ENCODE results near the gene CLTRN.

Gene CLTRN

DNA sequence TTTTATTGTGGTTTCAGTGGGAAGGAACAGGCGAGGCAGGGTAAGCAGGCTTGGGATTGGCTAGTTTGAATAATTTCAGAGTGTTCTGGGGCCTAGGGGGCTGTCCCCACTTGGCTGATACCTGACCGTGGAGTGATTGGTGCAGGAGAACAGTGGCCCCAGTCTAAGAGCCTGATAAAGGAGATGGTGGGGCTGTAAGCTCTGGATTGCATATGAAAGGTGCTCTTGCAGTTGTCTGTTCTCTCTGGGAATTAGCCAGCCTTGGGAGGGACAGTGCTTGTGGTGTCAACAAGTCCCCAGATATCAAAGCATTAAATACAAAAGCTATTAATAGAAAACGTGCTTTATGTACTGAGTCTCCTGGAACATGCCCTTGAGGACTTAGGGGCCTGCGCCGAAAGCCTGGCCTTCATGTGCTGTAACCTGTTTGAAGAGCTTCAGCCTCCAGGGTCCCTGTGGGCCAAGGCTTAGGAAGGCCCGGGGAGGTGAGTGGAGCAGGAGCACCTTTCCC is 30.4 kb upstream of the CLTRN start:
- no peak overlapping the region for H2BK15ac ChIP-seq (replicated peaks; ENCODE audit: low read depth)
- H3K79me1 ChIP-seq (ENCODE audit: low read length) = no peaks in the 10 kb centered on the region
- no peak overlapping the region for H4K8ac ChIP-seq (ENCODE audit: low read depth, low read length)
- H2BK120ac ChIP-seq (ENCODE audit: low read depth, low read length) = no peak overlapping the region
- H3K27ac ChIP-seq (ENCODE audit: low read depth, low read length) = no peak overlapping the region
- H3K18ac ChIP-seq (ENCODE audit: low read length) = no peak overlapping the region
- no peak overlapping the region for H2BK5ac ChIP-seq (ENCODE audit: low read length)
- no peaks in the 10 kb centered on the region for H3K27me3 ChIP-seq (ENCODE audit: insufficient read depth, low read length, poor library complexity)
- no peak overlapping the region for H4K5ac ChIP-seq (ENCODE audit: low read length)
- no peak overlapping the region for H3K4me3 ChIP-seq (ENCODE audit: low read length)
- no peak overlapping the region for H3K4ac ChIP-seq (ENCODE audit: low read depth, low read length)
- no peak overlapping the region for H3K23ac ChIP-seq (ENCODE audit: low read length)
- H3K4me1 ChIP-seq (ENCODE audit: control insufficient read depth, low read depth, low read length) = no peaks in the 10 kb centered on the region
- H2AK5ac ChIP-seq (ENCODE audit: low read length) = no peak overlapping the region
- no CpG with 5 or more reads among the region's 6 CpGs for WGBS (ENCODE audit: extremely low coverage, insufficient coverage, low lambda C conversion rate)
- no peak overlapping the region for H3K9ac ChIP-seq (ENCODE audit: low read length)
- H3K4me2 ChIP-seq (ENCODE audit: low read length) = no peak overlapping the region
- no peak for DNase-seq
- no peaks in the 10 kb centered on the region for H3K36me3 ChIP-seq (ENCODE audit: control insufficient read depth, insufficient read depth, low read length)
- no peaks in the 10 kb centered on the region for H3K79me2 ChIP-seq (ENCODE audit: control insufficient read depth, insufficient read depth, low read length)
- no peak overlapping the region for H3K56ac ChIP-seq (ENCODE audit: low read length)

DNA sequence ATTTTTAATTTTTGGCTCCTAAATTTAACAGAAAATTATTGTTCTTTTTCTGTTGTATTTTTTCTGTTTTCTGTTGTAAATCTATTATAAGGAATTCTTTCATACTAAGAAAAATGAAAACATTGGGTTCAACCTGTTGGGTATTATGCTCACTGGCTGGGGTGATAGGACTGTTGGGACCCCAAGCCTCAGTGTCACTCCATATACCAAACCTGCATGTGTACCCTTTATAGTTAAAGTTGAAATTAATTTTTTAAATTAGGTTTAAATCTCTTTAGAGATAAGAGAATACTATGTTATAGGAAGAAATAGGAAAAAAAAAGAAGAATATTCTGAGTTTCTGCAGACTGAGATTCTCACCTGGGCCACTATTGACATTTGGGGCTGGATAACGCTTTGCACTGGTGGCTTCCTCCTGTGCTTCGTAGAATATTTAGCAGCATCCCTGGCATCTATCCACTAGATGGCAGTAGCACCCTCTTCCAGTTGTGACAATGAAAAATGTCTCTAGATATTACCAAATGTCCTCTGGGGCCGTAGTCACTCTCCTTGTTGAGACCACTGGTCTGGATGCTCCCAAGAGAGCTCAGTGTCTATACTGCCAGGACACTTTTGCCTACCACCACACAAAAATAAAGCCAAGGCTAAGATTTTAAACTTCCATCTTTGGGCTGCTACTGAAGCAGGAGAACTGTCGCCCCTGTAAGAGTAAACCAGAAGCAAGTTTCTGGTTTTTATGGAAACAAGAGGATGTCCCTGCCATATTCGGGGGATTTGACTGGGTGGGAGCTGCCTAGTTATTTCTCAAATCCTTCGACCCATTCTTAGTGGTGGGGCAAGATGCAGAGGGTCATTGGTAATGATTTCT is 22.4 kb upstream of the CLTRN start:
- Histone ChIP-seq H4K5ac (ENCODE audit: low read length) (no peak overlapping the region), H3K4ac (ENCODE audit: low read depth, low read length) (no peak overlapping the region), H3K27ac (ENCODE audit: low read depth, low read length) (no peak overlapping the region), H3K4me3 (ENCODE audit: low read length) (no peak overlapping the region), H2AK5ac (ENCODE audit: low read length) (no peak overlapping the region), H3K27me3 (ENCODE audit: insufficient read depth, low read length, poor library complexity) (no peaks in the 10 kb centered on the region), H3K4me2 (ENCODE audit: low read length) (no peak overlapping the region), H3K79me2 (ENCODE audit: control insufficient read depth, insufficient read depth, low read length) (peaks cover 2% of the 10 kb centered on the region), H2BK120ac (ENCODE audit: low read depth, low read length) (no peak overlapping the region), H3K56ac (ENCODE audit: low read length) (peak overlapping the region; percentile 15), H2BK5ac (ENCODE audit: low read length) (no peak overlapping the region), H3K23ac (ENCODE audit: low read length) (no peak overlapping the region), H2BK15ac (replicated peaks; ENCODE audit: low read depth) (no peak overlapping the region), H3K9ac (ENCODE audit: low read length) (no peak overlapping the region), H3K4me1 (ENCODE audit: control insufficient read depth, low read depth, low read length) (no peaks in the 10 kb centered on the region), H3K79me1 (ENCODE audit: low read length) (no peaks in the 10 kb centered on the region), H3K18ac (ENCODE audit: low read length) (no peak overlapping the region), H4K8ac (ENCODE audit: low read depth, low read length) (no peak overlapping the region), H3K36me3 (ENCODE audit: control insufficient read depth, insufficient read depth, low read length) (no peaks in the 10 kb centered on the region)
- DNase-seq = peak; percentile 56
- no CpG with 5 or more reads among the region's 6 CpGs for WGBS (ENCODE audit: extremely low coverage, insufficient coverage, low lambda C conversion rate)

DNA sequence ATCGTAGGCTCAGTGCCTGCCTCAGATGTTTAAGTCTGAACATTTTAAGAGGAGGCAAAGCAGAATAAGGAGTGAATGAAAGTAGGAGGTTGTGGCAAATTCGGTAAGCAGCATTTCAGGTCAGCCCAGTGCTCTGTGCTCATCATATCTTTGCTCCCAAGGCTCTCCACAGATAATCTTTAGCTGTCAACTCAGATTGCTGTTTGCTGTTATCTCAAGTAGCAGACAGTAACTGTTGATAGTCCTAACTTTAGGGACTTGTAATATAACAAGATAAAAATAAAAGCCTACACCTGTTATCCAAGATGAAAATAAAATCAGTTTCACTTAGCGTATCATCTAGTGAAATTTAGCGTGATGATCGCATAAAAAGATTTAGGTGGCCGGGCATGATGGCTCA is 18.6 kb upstream of the CLTRN start:
- no peak overlapping the region for H2BK120ac ChIP-seq (ENCODE audit: low read depth, low read length)
- H4K5ac ChIP-seq (ENCODE audit: low read length) = no peak overlapping the region
- no peak overlapping the region for H3K18ac ChIP-seq (ENCODE audit: low read length)
- H3K79me2 ChIP-seq (ENCODE audit: control insufficient read depth, insufficient read depth, low read length) = peaks cover 12% of the 10 kb centered on the region
- H3K4me3 ChIP-seq (ENCODE audit: low read length) = no peak overlapping the region
- no peak overlapping the region for H2BK5ac ChIP-seq (ENCODE audit: low read length)
- no peaks in the 10 kb centered on the region for H3K36me3 ChIP-seq (ENCODE audit: control insufficient read depth, insufficient read depth, low read length)
- no peak overlapping the region for H2BK15ac ChIP-seq (replicated peaks; ENCODE audit: low read depth)
- no peak overlapping the region for H3K4ac ChIP-seq (ENCODE audit: low read depth, low read length)
- no peak overlapping the region for H4K8ac ChIP-seq (ENCODE audit: low read depth, low read length)
- H3K4me1 ChIP-seq (ENCODE audit: control insufficient read depth, low read depth, low read length) = no peaks in the 10 kb centered on the region
- no peak overlapping the region for H2AK5ac ChIP-seq (ENCODE audit: low read length)
- no peak overlapping the region for H3K23ac ChIP-seq (ENCODE audit: low read length)
- no peak overlapping the region for H3K4me2 ChIP-seq (ENCODE audit: low read length)
- no peak overlapping the region for H3K9ac ChIP-seq (ENCODE audit: low read length)
- no peaks in the 10 kb centered on the region for H3K79me1 ChIP-seq (ENCODE audit: low read length)
- no peak overlapping the region for H3K27ac ChIP-seq (ENCODE audit: low read depth, low read length)
- no peak overlapping the region for H3K56ac ChIP-seq (ENCODE audit: low read length)
- DNase-seq = peak; percentile 8
- no CpG with 5 or more reads among the region's 6 CpGs for WGBS (ENCODE audit: extremely low coverage, insufficient coverage, low lambda C conversion rate)
- H3K27me3 ChIP-seq (ENCODE audit: insufficient read depth, low read length, poor library complexity) = no peaks in the 10 kb centered on the region

DNA sequence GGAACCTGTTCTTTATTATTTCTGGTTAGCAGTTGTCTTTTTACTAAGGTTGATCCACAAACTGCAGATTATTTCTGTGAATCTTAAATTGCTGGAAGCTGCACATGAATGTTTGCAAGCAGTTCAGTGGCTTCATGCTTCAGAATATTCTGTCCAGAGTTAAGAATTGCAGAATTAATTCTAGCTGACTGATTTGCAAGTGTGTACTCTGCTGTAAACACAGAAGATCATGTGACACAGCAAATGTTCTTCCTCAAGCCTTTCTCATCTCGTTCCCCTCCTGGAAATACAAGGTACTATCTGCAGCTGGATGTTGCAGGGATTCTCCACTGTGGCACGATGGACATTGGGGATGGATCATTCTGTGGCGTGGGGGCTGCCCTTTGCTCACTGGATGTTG is 16.8 kb upstream of the CLTRN start:
- Histone ChIP-seq H3K4me3 (ENCODE audit: low read length) (no peak overlapping the region), H2AK5ac (ENCODE audit: low read length) (no peak overlapping the region), H3K18ac (ENCODE audit: low read length) (no peak overlapping the region), H4K8ac (ENCODE audit: low read depth, low read length) (no peak overlapping the region), H3K27me3 (ENCODE audit: insufficient read depth, low read length, poor library complexity) (no peaks in the 10 kb centered on the region), H3K79me1 (ENCODE audit: low read length) (no peaks in the 10 kb centered on the region), H3K9ac (ENCODE audit: low read length) (no peak overlapping the region), H3K27ac (ENCODE audit: low read depth, low read length) (no peak overlapping the region), H3K79me2 (ENCODE audit: control insufficient read depth, insufficient read depth, low read length) (peaks cover 28% of the 10 kb centered on the region), H2BK120ac (ENCODE audit: low read depth, low read length) (no peak overlapping the region), H3K23ac (ENCODE audit: low read length) (no peak overlapping the region), H3K56ac (ENCODE audit: low read length) (no peak overlapping the region), H3K4ac (ENCODE audit: low read depth, low read length) (no peak overlapping the region), H4K5ac (ENCODE audit: low read length) (no peak overlapping the region), H2BK15ac (replicated peaks; ENCODE audit: low read depth) (no peak overlapping the region), H3K4me1 (ENCODE audit: control insufficient read depth, low read depth, low read length) (no peaks in the 10 kb centered on the region), H3K4me2 (ENCODE audit: low read length) (no peak overlapping the region), H3K36me3 (ENCODE audit: control insufficient read depth, insufficient read depth, low read length) (no peaks in the 10 kb centered on the region), H2BK5ac (ENCODE audit: low read length) (no peak overlapping the region)
- DNase-seq = no peak
- WGBS (ENCODE audit: extremely low coverage, insufficient coverage, low lambda C conversion rate) = no CpG with 5 or more reads among the region's 3 CpGs

DNA sequence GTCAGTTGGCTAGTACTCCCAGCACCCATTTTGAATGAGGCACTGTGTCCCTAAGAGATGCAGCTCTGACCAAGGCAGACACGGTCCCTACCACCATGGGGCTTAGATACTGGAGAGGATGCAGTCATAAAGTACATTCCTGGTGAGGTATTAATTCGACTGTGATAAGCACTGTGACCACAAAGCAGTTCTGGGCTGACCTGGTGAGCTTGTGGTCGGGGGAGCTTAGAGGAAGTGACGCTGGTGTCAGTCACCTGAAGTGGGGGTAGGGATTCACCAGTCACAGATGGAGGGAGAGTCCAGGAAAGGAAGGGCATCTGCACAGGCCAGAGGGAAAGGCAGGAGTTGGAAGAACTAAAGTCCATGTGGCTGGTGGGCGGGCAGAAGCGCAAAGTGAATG is 15.8 kb upstream of the CLTRN start:
- Histone ChIP-seq H4K5ac (ENCODE audit: low read length) (no peak overlapping the region), H3K4me1 (ENCODE audit: control insufficient read depth, low read depth, low read length) (no peaks in the 10 kb centered on the region), H2AK5ac (ENCODE audit: low read length) (no peak overlapping the region), H3K79me1 (ENCODE audit: low read length) (no peaks in the 10 kb centered on the region), H3K4ac (ENCODE audit: low read depth, low read length) (no peak overlapping the region), H4K8ac (ENCODE audit: low read depth, low read length) (no peak overlapping the region), H2BK120ac (ENCODE audit: low read depth, low read length) (no peak overlapping the region), H3K27ac (ENCODE audit: low read depth, low read length) (no peak overlapping the region), H3K4me2 (ENCODE audit: low read length) (no peak overlapping the region), H3K79me2 (ENCODE audit: control insufficient read depth, insufficient read depth, low read length) (peaks cover 33% of the 10 kb centered on the region), H3K9ac (ENCODE audit: low read length) (no peak overlapping the region), H3K36me3 (ENCODE audit: control insufficient read depth, insufficient read depth, low read length) (no peaks in the 10 kb centered on the region), H2BK15ac (replicated peaks; ENCODE audit: low read depth) (no peak overlapping the region), H2BK5ac (ENCODE audit: low read length) (no peak overlapping the region), H3K56ac (ENCODE audit: low read length) (no peak overlapping the region), H3K27me3 (ENCODE audit: insufficient read depth, low read length, poor library complexity) (no peaks in the 10 kb centered on the region), H3K18ac (ENCODE audit: low read length) (no peak overlapping the region), H3K23ac (ENCODE audit: low read length) (no peak overlapping the region), H3K4me3 (ENCODE audit: low read length) (no peak overlapping the region)
- DNase-seq = peak; percentile 25
- WGBS (ENCODE audit: extremely low coverage, insufficient coverage, low lambda C conversion rate) = no CpG with 5 or more reads among the region's 6 CpGs
